HUES48 (cell line): ENCODE measurements around the gene TUBGCP3.

Experiments
- H3K27ac ChIP-seq: one replicate; pipeline ENCODE4 v1.7.0; 2013; ENCODE audit warnings: low read depth, low read length, inconsistent platforms
- H3K27me3 ChIP-seq: 2 replicates; pipeline ENCODE4 v1.6.1; 2013; ENCODE audit warnings: mild to moderate bottlenecking, low read length; ENCODE audit not compliant: control insufficient read depth, insufficient read depth
- H3K36me3 ChIP-seq: 2 replicates; pipeline ENCODE4 v1.6.1; 2013; ENCODE audit warnings: low read length; ENCODE audit not compliant: control insufficient read depth, insufficient read depth
- H3K4me1 ChIP-seq: 2 replicates; pipeline ENCODE4 v1.6.1; 2013; ENCODE audit warnings: mild to moderate bottlenecking, low read length; ENCODE audit not compliant: control insufficient read depth, insufficient read depth
- H3K4me3 ChIP-seq: 2 replicates; pipeline ENCODE4 v1.5.1; 2013; ENCODE audit warnings: mild to moderate bottlenecking, low read depth, low read length
- H3K9ac ChIP-seq: 2 replicates; pipeline ENCODE4 v1.6.1; 2013; ENCODE audit warnings: mild to moderate bottlenecking, low read depth, low read length, moderate library complexity
- H3K9me3 ChIP-seq: 2 replicates; pipeline ENCODE4 v1.6.1; 2013; ENCODE audit warnings: low read length; ENCODE audit not compliant: control insufficient read depth, insufficient read depth

The TUBGCP3 gene

GRCh38 chr13:112450904-112451240 is 137.1 kb downstream of the TUBGCP3 start:
- no peak overlapping the region for H3K27ac ChIP-seq
- H3K4me1 ChIP-seq, result no peaks in the 10 kb centered on the region
- no peak overlapping the region for H3K4me3 ChIP-seq
- no peaks in the 10 kb centered on the region for H3K27me3 ChIP-seq
- no peaks in the 10 kb centered on the region for H3K36me3 ChIP-seq
- no peaks in the 10 kb centered on the region for H3K9me3 ChIP-seq
- H3K9ac ChIP-seq, result no peak overlapping the region

DNA sequence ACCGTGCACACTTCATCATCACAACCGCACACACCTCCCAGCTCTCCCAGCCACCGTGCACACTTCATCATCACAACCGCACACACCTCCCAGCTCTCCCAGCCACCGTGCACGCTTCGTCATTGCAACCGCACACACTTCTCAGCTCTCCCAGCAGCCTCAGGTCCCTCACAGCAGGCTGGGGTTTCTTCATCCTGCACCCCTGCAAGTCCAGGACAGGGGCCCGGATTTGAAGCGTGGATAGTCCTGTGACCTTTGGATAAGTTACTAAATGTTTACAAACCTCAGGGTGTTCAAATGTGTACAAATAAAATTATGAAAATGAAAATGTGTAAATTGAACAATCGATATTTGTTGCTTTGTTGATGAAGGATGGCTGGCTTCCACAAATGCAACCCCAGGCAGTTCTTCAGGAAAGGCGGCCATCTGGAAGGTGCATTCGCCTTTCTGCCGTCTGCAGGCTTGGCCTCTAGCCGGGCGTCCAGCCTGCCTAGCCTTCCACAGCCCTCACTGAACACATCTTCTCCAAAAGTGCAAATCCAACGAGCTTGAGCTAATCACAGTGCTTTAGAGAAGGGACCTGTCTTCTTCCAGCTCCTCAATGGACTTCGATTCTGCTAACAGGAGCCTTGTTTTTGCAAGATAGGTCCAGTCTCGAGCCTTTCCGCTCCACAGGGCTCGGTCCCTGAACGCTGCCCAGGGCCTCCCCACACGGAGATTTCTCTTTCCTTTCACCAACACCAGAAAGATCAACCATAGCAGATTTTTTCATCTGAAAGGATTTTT is 137.6 kb downstream of the TUBGCP3 start:
- no peaks in the 10 kb centered on the region for H3K27me3 ChIP-seq
- H3K9me3 ChIP-seq, result no peaks in the 10 kb centered on the region
- no peak overlapping the region for H3K4me3 ChIP-seq
- H3K9ac ChIP-seq, result no peak overlapping the region
- no peaks in the 10 kb centered on the region for H3K36me3 ChIP-seq
- no peaks in the 10 kb centered on the region for H3K4me1 ChIP-seq
- no peak overlapping the region for H3K27ac ChIP-seq

DNA sequence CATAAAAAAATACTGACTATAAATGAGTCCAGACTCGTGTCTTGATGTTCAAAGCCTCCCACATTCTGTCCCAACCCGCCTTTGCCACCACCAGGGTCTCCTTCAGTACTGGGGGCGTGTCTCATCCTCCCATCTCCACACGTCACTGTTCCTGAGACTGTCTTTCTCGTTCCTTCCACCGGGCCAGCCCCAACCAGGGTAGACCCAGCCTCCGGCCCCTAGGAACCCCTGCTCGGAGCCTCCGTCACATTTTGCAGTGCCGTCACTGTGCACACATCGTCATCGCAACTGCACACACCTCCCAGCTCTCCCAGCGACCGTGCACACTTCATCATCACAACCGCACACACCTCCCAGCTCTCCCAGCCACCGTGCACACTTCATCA is 138.4 kb downstream of the TUBGCP3 start:
- no peaks in the 10 kb centered on the region for H3K9me3 ChIP-seq
- no peak overlapping the region for H3K4me3 ChIP-seq
- H3K27me3 ChIP-seq, result 0 out of 2 replicates have a peak, but pooled peaks cover 4% of the 10 kb centered on the region
- no peaks in the 10 kb centered on the region for H3K36me3 ChIP-seq
- H3K9ac ChIP-seq, result no peak overlapping the region
- no peaks in the 10 kb centered on the region for H3K4me1 ChIP-seq
- no peak overlapping the region for H3K27ac ChIP-seq

DNA sequence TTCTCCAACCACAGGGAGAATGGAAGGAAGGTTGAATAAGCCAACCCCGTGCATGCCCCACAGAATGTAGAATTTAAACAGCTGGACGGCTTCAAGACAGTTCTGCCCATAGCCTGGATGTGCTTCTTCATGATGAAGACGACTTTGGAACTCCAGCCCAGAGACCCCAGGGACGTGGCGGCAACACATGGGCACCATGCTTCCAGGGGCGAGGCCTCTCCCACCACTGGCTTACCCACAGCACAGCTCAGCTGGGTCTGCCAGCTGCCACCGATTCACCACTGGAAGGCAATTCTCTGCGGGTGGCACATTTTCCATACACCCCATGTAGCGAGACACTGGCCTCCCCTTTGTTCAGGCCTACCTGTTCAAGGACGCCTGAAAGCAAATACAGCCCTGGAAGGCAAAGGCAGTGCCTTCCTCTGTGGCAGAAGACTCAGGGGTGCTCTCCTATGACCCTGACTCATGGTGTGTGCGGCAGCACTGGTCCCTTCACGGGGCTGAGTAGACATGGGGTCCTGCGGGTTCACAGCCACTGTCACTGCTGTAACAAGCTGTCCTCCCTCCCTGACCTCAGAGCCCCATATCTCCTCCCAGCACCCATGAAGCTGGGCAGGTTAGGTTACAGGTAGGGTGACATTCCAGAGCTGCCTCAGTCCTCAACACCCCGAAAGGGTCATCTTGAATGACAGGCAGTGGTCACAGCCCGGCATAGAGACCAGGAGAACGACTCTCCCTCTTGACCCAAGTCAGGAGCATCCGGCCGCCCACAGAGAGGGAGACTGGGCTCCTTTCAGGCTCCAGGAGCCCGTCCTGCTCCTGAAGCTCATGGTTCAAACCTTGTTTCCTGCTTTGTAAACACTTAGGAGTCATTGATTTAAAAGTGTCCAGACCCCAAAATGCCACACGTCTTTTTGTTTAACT is 139.1 kb downstream of the TUBGCP3 start:
- Histone ChIP-seq H3K4me3 (no peak overlapping the region), H3K9me3 (no peaks in the 10 kb centered on the region), H3K36me3 (no peaks in the 10 kb centered on the region), H3K4me1 (no peaks in the 10 kb centered on the region), H3K9ac (no peak overlapping the region), H3K27ac (no peak overlapping the region), H3K27me3 (0 out of 2 replicates have a peak, but pooled peaks cover 6% of the 10 kb centered on the region)

DNA sequence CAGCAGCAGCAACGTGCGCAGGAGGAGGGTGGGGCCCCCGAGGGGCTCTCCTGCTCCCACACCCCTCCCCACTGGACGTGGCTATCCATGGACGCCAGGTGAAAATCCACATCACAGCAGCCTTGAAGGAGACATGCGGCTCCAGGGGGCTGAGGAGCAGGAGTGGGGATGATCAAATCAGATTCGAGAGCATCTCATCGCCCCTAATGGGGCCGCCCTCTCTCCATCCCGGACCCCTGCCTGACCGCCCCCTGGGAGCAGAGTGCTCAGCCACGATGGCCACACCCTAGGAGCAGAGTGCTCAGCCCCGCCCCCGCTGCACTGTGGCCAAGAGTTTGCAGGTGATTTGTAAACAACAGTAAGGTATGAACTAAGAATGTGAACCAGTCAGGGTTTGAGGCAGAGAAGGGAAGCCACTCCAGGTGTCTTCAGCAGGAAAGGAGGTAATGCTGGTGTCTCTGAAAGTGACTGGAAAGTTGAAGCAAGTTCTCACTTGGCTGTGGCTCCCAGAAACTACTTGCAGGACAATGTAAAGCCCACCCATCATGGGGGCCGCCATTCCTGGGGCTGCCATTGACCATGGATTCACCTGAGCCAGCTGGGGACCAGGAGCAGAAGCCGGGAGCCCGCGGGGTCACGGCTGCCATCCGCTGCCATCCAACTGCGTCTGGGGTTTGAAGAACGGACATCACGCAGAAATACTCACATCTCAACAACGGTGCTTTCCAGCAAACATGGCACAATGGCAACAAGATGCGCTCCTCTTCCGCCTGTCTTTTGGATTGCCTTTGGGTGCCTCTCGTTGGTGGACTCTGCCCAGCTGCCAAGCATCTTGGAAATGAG is 140.0 kb downstream of the TUBGCP3 start:
- no peak overlapping the region for H3K27ac ChIP-seq
- H3K36me3 ChIP-seq, result no peaks in the 10 kb centered on the region
- no peaks in the 10 kb centered on the region for H3K9me3 ChIP-seq
- peaks cover 2% of the 10 kb centered on the region; the same call in 1 of the 2 replicates for H3K4me1 ChIP-seq
- 0 out of 2 replicates have a peak, but pooled peaks cover 10% of the 10 kb centered on the region for H3K27me3 ChIP-seq
- H3K4me3 ChIP-seq, result no peak overlapping the region
- H3K9ac ChIP-seq, result no peak overlapping the region

GRCh38 chr13:112447306-112447705 is 140.6 kb downstream of the TUBGCP3 start:
- Histone ChIP-seq H3K4me3 (no peak overlapping the region), H3K9me3 (no peaks in the 10 kb centered on the region), H3K27ac (no peak overlapping the region), H3K36me3 (no peaks in the 10 kb centered on the region), H3K9ac (no peak overlapping the region), H3K4me1 (peaks cover 2% of the 10 kb centered on the region; the same call in 1 of the 2 replicates), H3K27me3 (0 out of 2 replicates have a peak, but pooled peaks cover 12% of the 10 kb centered on the region)

DNA sequence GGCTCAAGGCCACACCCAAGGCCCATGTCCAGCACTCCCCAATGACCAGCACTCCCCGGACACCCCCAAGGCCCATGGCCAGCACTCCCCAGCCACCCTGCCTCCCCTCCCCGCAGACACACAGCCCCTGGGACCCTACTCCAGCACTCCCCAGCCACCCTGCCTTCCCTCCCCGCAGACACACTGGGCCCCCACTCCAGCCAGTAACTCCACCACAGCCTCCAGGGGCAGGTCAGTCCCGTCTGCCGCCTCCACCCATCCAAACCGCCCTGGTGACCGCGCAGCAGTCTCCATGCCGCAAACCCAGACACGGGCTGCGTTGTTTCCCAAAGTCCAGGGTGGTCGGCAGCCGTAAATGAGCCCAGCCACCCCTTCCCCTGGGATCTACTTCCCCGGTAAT is 141.1 kb downstream of the TUBGCP3 start:
- H3K4me1 ChIP-seq, result peaks cover 2% of the 10 kb centered on the region; the same call in 1 of the 2 replicates
- H3K27me3 ChIP-seq, result 0 out of 2 replicates have a peak, but pooled peaks cover 12% of the 10 kb centered on the region
- H3K9ac ChIP-seq, result no peak overlapping the region
- H3K9me3 ChIP-seq, result no peaks in the 10 kb centered on the region
- H3K4me3 ChIP-seq, result no peak overlapping the region
- H3K36me3 ChIP-seq, result no peaks in the 10 kb centered on the region
- no peak overlapping the region for H3K27ac ChIP-seq

GRCh38 chr13:112446347-112446861 is 141.5 kb downstream of the TUBGCP3 start:
- 0 out of 2 replicates have a peak, but pooled peaks cover 12% of the 10 kb centered on the region for H3K27me3 ChIP-seq
- H3K36me3 ChIP-seq, result no peaks in the 10 kb centered on the region
- H3K9me3 ChIP-seq, result no peaks in the 10 kb centered on the region
- no peak overlapping the region for H3K27ac ChIP-seq
- peaks cover 2% of the 10 kb centered on the region; the same call in 1 of the 2 replicates for H3K4me1 ChIP-seq
- no peak overlapping the region for H3K9ac ChIP-seq
- no peak overlapping the region for H3K4me3 ChIP-seq

- Histone ChIP-seq H3K4me1 (peaks cover 2% of the 10 kb centered on the region; the same call in 1 of the 2 replicates), H3K27me3 (0 out of 2 replicates have a peak, but pooled peaks cover 12% of the 10 kb centered on the region), H3K9me3 (no peaks in the 10 kb centered on the region), H3K36me3 (no peaks in the 10 kb centered on the region), H3K27ac (no peak overlapping the region), H3K4me3 (no peak overlapping the region), H3K9ac (no peak overlapping the region)
Measured at GRCh38 chr13:112445411-112446271, 142.3 kb downstream of the TUBGCP3 start.
